WI38 (cell line): ENCODE measurements around the gene TMEM35B.

Experiments
- H3K4me3 ChIP-seq: 2 replicates; pipeline ENCODE4 v1.5.1; 2011; ENCODE audit warnings: low read depth, mild to moderate bottlenecking, control low read depth, low read length
- CTCF ChIP-seq: IDR thresholded peaks from 2 replicates; pipeline ENCODE4 v1.5.1; 2012; ENCODE audit warnings: low read depth, mild to moderate bottlenecking, control low read depth, low read length

The TMEM35B gene

GRCh38 chr1:35014486-35014885 lies 29.3 kb upstream of the TMEM35B start:
- no peak overlapping the region for H3K4me3 ChIP-seq
- TF ChIP-seq CTCF, result no peak

- H3K4me3 ChIP-seq, result no peak overlapping the region
- no peak for TF ChIP-seq CTCF
These were observed 20.6 kb upstream of the TMEM35B start for GRCh38 chr1:35005711-35006110.

GRCh38 chr1:35001743-35002142 lies 16.6 kb upstream of the TMEM35B start:
- TF ChIP-seq CTCF, result no peak
- no peak overlapping the region for H3K4me3 ChIP-seq

GRCh38 chr1:34994878-34995277 lies 9.7 kb upstream of the TMEM35B start:
- no peak for TF ChIP-seq CTCF
- no peak overlapping the region for H3K4me3 ChIP-seq

- no peak overlapping the region for H3K4me3 ChIP-seq
- TF ChIP-seq CTCF, result no peak
These were observed 3.4 kb upstream of the TMEM35B start for GRCh38 chr1:34988581-34988980.

- no peak overlapping the region for H3K4me3 ChIP-seq
- TF ChIP-seq CTCF, result no peak
These were observed 3.0 kb upstream of the TMEM35B start for GRCh38 chr1:34988147-34988546.

- no peak overlapping the region for H3K4me3 ChIP-seq
- no peak for TF ChIP-seq CTCF
These were observed 1.9 kb upstream of the TMEM35B start for GRCh38 chr1:34987018-34987417.

- peak overlapping the region; percentile 71 for H3K4me3 ChIP-seq
These were observed 410 bp upstream of the TMEM35B start for GRCh38 chr1:34985609-34985904.
